IMR-90 (cell line): ENCODE data around the gene SLC37A1. TPM values are rescaled to one million over a fixed set of nuclear protein-coding genes. Genes with fewer than 3 reads are reported as not detected.

Source experiments
- ATAC-seq: fragments of 200-7000 bp; cut with Tn5 transposase; 2 replicates; pipeline ENCODE4 v1.9.1; 2020; ENCODE audit warnings: low read depth, mild to moderate bottlenecking, moderate library complexity
- BruUV-seq: library from RNA; stranded (reverse); fragments of 400-500 nt; replicated peaks from 2 replicates; lab custom pipeline; 2021; lab: Mats Ljungman, UMichigan
- CTCF ChIA-PET: fragments of 300-600 bp; formaldehyde crosslinking; extraction: SDS; loops from one replicate; lab custom pipeline; 2021; ENCODE audit warnings: antibody characterized with exemption; lab: Yijun Ruan, JAX
- POLR2A ChIA-PET: fragments of 300-600 bp; sonication (Branson Sonifier 250); formaldehyde crosslinking; loops from one replicate; lab custom pipeline; 2022; ENCODE audit warnings: antibody characterized with exemption; ENCODE audit not compliant: unreplicated experiment; lab: Charles Lee
- DNase-seq: peaks from one replicate; pipeline ENCODE4 v3.0.0; 2013
- H2AFZ ChIP-seq: replicated peaks from 2 replicates; pipeline ENCODE3; 2013; ENCODE audit warnings: low read length, mild to moderate bottlenecking; ENCODE audit not compliant: poor library complexity
- H2AK5ac ChIP-seq: 2 replicates; pipeline ENCODE4 v1.6.1; 2013; ENCODE audit warnings: low read depth, low read length, inconsistent platforms
- H2AK9ac ChIP-seq: replicated peaks from 2 replicates; pipeline ENCODE3; 2013; ENCODE audit warnings: mild to moderate bottlenecking, low read depth, low read length, moderate library complexity; ENCODE audit not compliant: poor library complexity
- H2BK120ac ChIP-seq: 2 replicates; pipeline ENCODE4 v1.6.1; 2013; ENCODE audit warnings: low read depth, low read length, inconsistent platforms
- H2BK15ac ChIP-seq: 3 replicates; pipeline ENCODE4 v1.6.1; 2013; ENCODE audit warnings: low read depth, low read length, inconsistent platforms
- H2BK20ac ChIP-seq: 2 replicates; pipeline ENCODE4 v1.6.1; 2013; ENCODE audit warnings: low read depth, mild to moderate bottlenecking, inconsistent platforms, low read length, moderate library complexity
- H2BK5ac ChIP-seq: 2 replicates; pipeline ENCODE4 v1.6.1; 2013; ENCODE audit warnings: mild to moderate bottlenecking, low read depth, low read length, inconsistent platforms; ENCODE audit not compliant: poor library complexity, severe bottlenecking
- H3K14ac ChIP-seq: replicated peaks from 2 replicates; pipeline ENCODE4 v1.6.1; 2013; ENCODE audit warnings: low read depth, low read length, inconsistent platforms
- H3K18ac ChIP-seq: 2 replicates; pipeline ENCODE4 v1.6.1; 2013; ENCODE audit warnings: low read depth, low read length, control low read depth
- H3K23ac ChIP-seq: 2 replicates; pipeline ENCODE4 v1.6.1; 2013; ENCODE audit warnings: low read depth, low read length, inconsistent platforms
- H3K27ac ChIP-seq: 2 replicates; pipeline ENCODE4 v1.5.1; 2013; ENCODE audit warnings: mild to moderate bottlenecking, control low read depth, low read length; ENCODE audit not compliant: insufficient read depth
- H3K27me3 ChIP-seq: 2 replicates; pipeline ENCODE4 v1.6.1; 2013; ENCODE audit warnings: low read length; ENCODE audit not compliant: control insufficient read depth, insufficient read depth
- H3K36me3 ChIP-seq: 2 replicates; pipeline ENCODE4 v1.6.1; 2013; ENCODE audit warnings: low read length, mixed read lengths; ENCODE audit not compliant: control insufficient read depth, insufficient read depth
- H3K4ac ChIP-seq: 2 replicates; pipeline ENCODE4 v1.6.1; 2013; ENCODE audit warnings: low read depth, low read length, inconsistent platforms
- H3K4me1 ChIP-seq: 2 replicates; pipeline ENCODE4 v1.6.1; 2013; ENCODE audit warnings: low read length, mixed read lengths; ENCODE audit not compliant: control insufficient read depth, insufficient read depth
- H3K4me2 ChIP-seq: 2 replicates; pipeline ENCODE4 v1.6.1; 2013; ENCODE audit warnings: low read depth, mild to moderate bottlenecking, control low read depth, low read length, moderate library complexity
- H3K4me3 ChIP-seq: 2 replicates; pipeline ENCODE4 v1.5.1; 2013; ENCODE audit warnings: low read depth, mild to moderate bottlenecking, control low read depth, low read length, moderate library complexity; ENCODE audit not compliant: insufficient read depth
- H3K56ac ChIP-seq: 2 replicates; pipeline ENCODE4 v1.6.1; 2013; ENCODE audit warnings: low read length, inconsistent platforms; ENCODE audit not compliant: insufficient read depth; ENCODE audit errors: extremely low read depth
- H3K79me1 ChIP-seq, 2 experiments: 2 replicates each; pipeline ENCODE4 v1.6.1; 2013; ENCODE audit warnings: low read length in 2 of 2, inconsistent platforms in 1 of 2, low read depth in 1 of 2
- H3K9ac ChIP-seq: 2 replicates; pipeline ENCODE4 v1.6.1; 2013; ENCODE audit warnings: low read depth, low read length, control low read depth
- H3K9me1 ChIP-seq: 2 replicates; pipeline ENCODE4 v1.6.1; 2013; ENCODE audit warnings: low read length, inconsistent platforms; ENCODE audit not compliant: insufficient read depth
- H3K9me3 ChIP-seq: 2 replicates; pipeline ENCODE4 v1.6.1; 2013; ENCODE audit warnings: low read length; ENCODE audit not compliant: control insufficient read depth, insufficient read depth
- H4K20me1 ChIP-seq: 2 replicates; pipeline ENCODE4 v1.6.1; 2013; ENCODE audit warnings: low read length, inconsistent platforms; ENCODE audit not compliant: insufficient read depth
- H4K5ac ChIP-seq: 2 replicates; pipeline ENCODE4 v1.6.1; 2013; ENCODE audit warnings: mild to moderate bottlenecking, low read depth, low read length, control low read depth
- H4K8ac ChIP-seq, 2 experiments: 2 replicates each; pipeline ENCODE4 v1.6.1; 2013; ENCODE audit warnings: low read depth in 2 of 2, low read length in 2 of 2, control low read depth in 1 of 2, inconsistent platforms in 1 of 2
- H4K91ac ChIP-seq: 2 replicates; pipeline ENCODE4 v1.6.1; 2013; ENCODE audit warnings: low read depth, low read length, inconsistent platforms; ENCODE audit not compliant: insufficient read depth
- CHD1 ChIP-seq: IDR thresholded peaks from 2 replicates; pipeline ENCODE4 v1.6.1; 2012; ENCODE audit warnings: low read depth, low read length, improper control_type of control experiment
- MAFK ChIP-seq: IDR thresholded peaks from 2 replicates; pipeline ENCODE4 v1.6.1; 2012; ENCODE audit warnings: low read depth, low read length, improper control_type of control experiment
- MAZ ChIP-seq: IDR thresholded peaks from 2 replicates; pipeline ENCODE4 v1.6.1; 2012; ENCODE audit warnings: low read depth, mild to moderate bottlenecking, low read length, improper control_type of control experiment, moderate library complexity, borderline replicate concordance
- WGBS, 2 experiments: methylation state at CpG; one replicate each; pipeline versions ENCODE4 v1.1.5 to v1.1.7; 2013; ENCODE audit warnings: missing lambda C conversion rate in 2 of 2; ENCODE audit not compliant: insufficient read length in 1 of 2; ENCODE audit errors: extremely low coverage in 2 of 2; 5-methylcytosine and 5-hydroxymethylcytosine counted together
- dilution Hi-C: fragments of 300-500 bp; cut with HindIII; formaldehyde crosslinking; loops from one replicate; pipeline ENCODE4 v1.14.3; 2018; ENCODE audit warnings: low sequenced_read_pairs; ENCODE audit not compliant: unreplicated experiment
- in situ Hi-C: fragments of 300-500 bp; cut with MboI; formaldehyde crosslinking; loops from 3 replicates; pipeline ENCODE4 v1.14.3; 2019; ENCODE audit warnings: low sequenced_read_pairs, inconsistent platforms, mixed read lengths
- intact Hi-C: fragments of 100-400 bp; cut with micrococcal nuclease; formaldehyde crosslinking; loops from 2 replicates; pipeline ENCODE4 v1.10.0; 2022
- polyA plus RNA-seq, 3 experiments: library from polyadenylated mRNA; depleted of rRNA; stranded (reverse); fragments of >200 nt; gene quantifications; 2 replicates each; pipeline ENCODE4 v1.2.3, GENCODE V29; 2012; ENCODE audit warnings: low replicate concordance in 1 of 3
- total RNA-seq: library from RNA; depleted of rRNA; stranded (reverse); fragments of >200 nt; gene quantifications from 2 replicates; pipeline ENCODE4 v1.2.3, GENCODE V29; 2012

Gene SLC37A1
- total and polyA plus RNA-seq, 2 of the 4 experiments (the other 2 are of a cell fraction) = 0.36 to 0.48 TPM

- H3K9me3 ChIP-seq = peaks cover 3% of the 10 kb centered on the region; the same call in 1 of the 2 replicates
- WGBS, 2 experiments = 59% methylated on average over 19 of the region's 21 CpGs; no CpG with 5 or more reads in 1 of the 2 experiments
- in situ Hi-C loops = no loop called here
- H3K56ac ChIP-seq = no peak overlapping the region
- no peak overlapping the region for H4K8ac ChIP-seq
- no peak overlapping the region for H2BK15ac ChIP-seq
- H2AK9ac ChIP-seq = no peak overlapping the region
- no peak overlapping the region for H2BK20ac ChIP-seq
- intact Hi-C loops = no loop called here
- no peaks in the 10 kb centered on the region for H3K9me1 ChIP-seq
- dilution Hi-C loops = no loop called here
- H3K23ac ChIP-seq = no peak overlapping the region
- no peak overlapping the region for H2AFZ ChIP-seq
- no peaks in the 10 kb centered on the region for H4K20me1 ChIP-seq
- no peak overlapping the region for H3K27ac ChIP-seq
- BruUV-seq = no TSS peak
- peaks cover 35% of the 10 kb centered on the region for H3K27me3 ChIP-seq
- no peak overlapping the region for H2AK5ac ChIP-seq
- H3K4me1 ChIP-seq = no peaks in the 10 kb centered on the region
- TF ChIP-seq CHD1 (no peak), MAFK (no peak), MAZ (no peak)
- H3K9ac ChIP-seq = no peak overlapping the region
- H4K5ac ChIP-seq = no peak overlapping the region
- H3K79me1 ChIP-seq = no peaks in the 10 kb centered on the region
- ATAC-seq (no peak), DNase-seq (no peak)
- H3K4ac ChIP-seq = no peak overlapping the region
- H2BK120ac ChIP-seq = no peak overlapping the region
- no peak overlapping the region for H3K4me3 ChIP-seq
- H3K18ac ChIP-seq = no peak overlapping the region
- H4K91ac ChIP-seq = no peak overlapping the region
- CTCF ChIA-PET = no interaction called here
- H3K36me3 ChIP-seq = no peaks in the 10 kb centered on the region
- H3K4me2 ChIP-seq = no peak overlapping the region
- H3K14ac ChIP-seq = no peak overlapping the region
- no peak overlapping the region for H2BK5ac ChIP-seq
- POLR2A ChIA-PET = no interaction called here
Measured at GRCh38 chr21:42616941-42617340, 103.3 kb downstream of the SLC37A1 start.
